Adipocyte (in vitro differentiated cells): ENCODE measurements around the gene CHAF1B.
"Not testable (repeated sequence)": the region's sequence is repeated elsewhere in the genome, so short reads cannot be mapped to it uniquely, and the experiment has no call there.

Experiments used
- DNase-seq: peaks from one replicate; pipeline ENCODE4 v3.0.0-alpha.2; 2015; ENCODE audit warnings: low read depth
- H3K27me3 ChIP-seq: replicated peaks from 2 replicates; pipeline ENCODE4 v1.7.0; 2013; ENCODE audit warnings: mild to moderate bottlenecking, low read length, moderate library complexity; ENCODE audit not compliant: control insufficient read depth, insufficient read depth
- H3K36me3 ChIP-seq: 2 replicates; pipeline ENCODE4 v1.7.0; 2013; ENCODE audit warnings: low read length, mild to moderate bottlenecking, moderate library complexity; ENCODE audit not compliant: control insufficient read depth, insufficient read depth, severe bottlenecking
- H3K4me1 ChIP-seq: 2 replicates; pipeline ENCODE4 v1.7.0; 2013; ENCODE audit warnings: mild to moderate bottlenecking, low read length, moderate library complexity; ENCODE audit not compliant: control insufficient read depth, insufficient read depth
- H3K4me3 ChIP-seq: 2 replicates; pipeline ENCODE4 v1.7.0; 2013; ENCODE audit warnings: mild to moderate bottlenecking, low read length, moderate library complexity
- H3K9ac ChIP-seq: 2 replicates; pipeline ENCODE4 v1.7.0; 2013; ENCODE audit warnings: mild to moderate bottlenecking, low read length, moderate library complexity
- H3K9me3 ChIP-seq: 2 replicates; pipeline ENCODE4 v1.7.0; 2013; ENCODE audit warnings: mild to moderate bottlenecking, low read length, moderate library complexity; ENCODE audit not compliant: control insufficient read depth

Gene CHAF1B

GRCh38 chr21:36359185-36359584 is 26.0 kb upstream of the CHAF1B start:
- no peak overlapping the region for H3K4me3 ChIP-seq
- H3K36me3 ChIP-seq: peaks cover 72% of the 10 kb centered on the region
- no peaks in the 10 kb centered on the region for H3K9me3 ChIP-seq
- no peak for DNase-seq
- H3K4me1 ChIP-seq: no peaks in the 10 kb centered on the region
- no peaks in the 10 kb centered on the region for H3K27me3 ChIP-seq
- H3K9ac ChIP-seq: no peak overlapping the region

- no peaks in the 10 kb centered on the region for H3K4me1 ChIP-seq
- peaks cover 85% of the 10 kb centered on the region for H3K36me3 ChIP-seq
Observed at GRCh38 chr21:36369064-36369685, 16.0 kb upstream of the CHAF1B start.

GRCh38 chr21:36375994-36376393 is 9.2 kb upstream of the CHAF1B start:
- H3K9me3 ChIP-seq: no peaks in the 10 kb centered on the region
- H3K27me3 ChIP-seq: no peaks in the 10 kb centered on the region
- H3K4me3 ChIP-seq: no peak overlapping the region
- peaks cover 54% of the 10 kb centered on the region for H3K36me3 ChIP-seq
- peaks cover 4% of the 10 kb centered on the region for H3K4me1 ChIP-seq
- no peak overlapping the region for H3K9ac ChIP-seq
- DNase-seq: no peak

More at GRCh38 chr21:36369064-36369685, 16.0 kb upstream of the CHAF1B start:
- H3K27me3 ChIP-seq: no peaks in the 10 kb centered on the region
- H3K4me3 ChIP-seq: no peak overlapping the region
- no peaks in the 10 kb centered on the region for H3K9me3 ChIP-seq
- DNase-seq: no peak
- no peak overlapping the region for H3K9ac ChIP-seq

GRCh38 chr21:36377391-36377842 is 7.8 kb upstream of the CHAF1B start:
- Histone ChIP-seq H3K9ac (no peak overlapping the region), H3K4me3 (no peak overlapping the region), H3K4me1 (peaks cover 8% of the 10 kb centered on the region), H3K9me3 (no peaks in the 10 kb centered on the region), H3K36me3 (peaks cover 41% of the 10 kb centered on the region), H3K27me3 (no peaks in the 10 kb centered on the region)
- no peak for DNase-seq

GRCh38 chr21:36379251-36379650 is 5.9 kb upstream of the CHAF1B start:
- Histone ChIP-seq H3K9ac (no peak overlapping the region), H3K27me3 (no peaks in the 10 kb centered on the region), H3K9me3 (no peaks in the 10 kb centered on the region), H3K36me3 (peaks cover 27% of the 10 kb centered on the region), H3K4me1 (peaks cover 8% of the 10 kb centered on the region), H3K4me3 (no peak overlapping the region)
- peak; percentile 11 for DNase-seq

- Histone ChIP-seq H3K4me1 (peaks cover 8% of the 10 kb centered on the region), H3K4me3 (no peak overlapping the region), H3K27me3 (no peaks in the 10 kb centered on the region), H3K9ac (no peak overlapping the region), H3K36me3 (peaks cover 11% of the 10 kb centered on the region), H3K9me3 (no peaks in the 10 kb centered on the region)
- no peak for DNase-seq
Observed at GRCh38 chr21:36381841-36382589, 3.2 kb upstream of the CHAF1B start.

GRCh38 chr21:36382722-36383121 is 2.5 kb upstream of the CHAF1B start:
- H3K9ac ChIP-seq, H3K4me3 ChIP-seq, H3K27me3 ChIP-seq, H3K9me3 ChIP-seq, H3K4me1 ChIP-seq, DNase-seq, H3K36me3 ChIP-seq: not testable (repeated sequence)

- no peak overlapping the region for H3K9ac ChIP-seq
- H3K4me3 ChIP-seq: peak overlapping the region; percentile 74
Observed at GRCh38 chr21:36384885-36385232, 333 bp upstream of the CHAF1B start.

GRCh38 chr21:36386031-36386642 is 945 bp downstream of the CHAF1B start:
- Histone ChIP-seq H3K9ac (peak overlapping the region; percentile 40), H3K27me3 (no peaks in the 10 kb centered on the region), H3K9me3 (no peaks in the 10 kb centered on the region), H3K36me3 (no peaks in the 10 kb centered on the region), H3K4me3 (peak overlapping the region; percentile 74), H3K4me1 (peaks cover 5% of the 10 kb centered on the region)
- peak; percentile 2 for DNase-seq

More at GRCh38 chr21:36384885-36385232, 333 bp upstream of the CHAF1B start:
- no peak for DNase-seq
- no peaks in the 10 kb centered on the region for H3K27me3 ChIP-seq
- H3K36me3 ChIP-seq: no peaks in the 10 kb centered on the region
- no peaks in the 10 kb centered on the region for H3K9me3 ChIP-seq
- H3K4me1 ChIP-seq: peaks cover 5% of the 10 kb centered on the region

GRCh38 chr21:36388096-36388495 is 2.9 kb downstream of the CHAF1B start:
- H3K4me1 ChIP-seq: no peaks in the 10 kb centered on the region
- H3K9ac ChIP-seq: no peak overlapping the region
- no peaks in the 10 kb centered on the region for H3K27me3 ChIP-seq
- H3K9me3 ChIP-seq: no peaks in the 10 kb centered on the region
- DNase-seq: no peak
- no peak overlapping the region for H3K4me3 ChIP-seq
- H3K36me3 ChIP-seq: no peaks in the 10 kb centered on the region

GRCh38 chr21:36388835-36389234 is 3.6 kb downstream of the CHAF1B start:
- Histone ChIP-seq H3K4me1 (no peaks in the 10 kb centered on the region), H3K27me3 (no peaks in the 10 kb centered on the region), H3K4me3 (no peak overlapping the region), H3K9me3 (no peaks in the 10 kb centered on the region), H3K36me3 (no peaks in the 10 kb centered on the region), H3K9ac (no peak overlapping the region)
- peak; percentile 29 for DNase-seq
